ENCODE data around the gene DNMBP. TPM values are rescaled to one million over a fixed set of nuclear protein-coding genes. Genes with fewer than 3 reads are reported as not detected.

The DNMBP gene
- total and polyA plus RNA-seq, 2 experiments from 2014 or later, result 13.4 to 31.2 TPM

GRCh38 chr10:99832439-99832838 lies 177.3 kb downstream of the DNMBP start (continued):
- TF ChIP-seq REST (IDR thresholded peaks at IDR 0.05; ENCODE audit: unreplicated experiment) (no peak), ZNF114 (CRISPR knock-in tag; IDR thresholded peaks at IDR 0.05) (no peak), EZH2phosphoT487 (IDR thresholded peaks at IDR 0.05; ENCODE audit: unreplicated experiment) (no peak), ZNF331 (CRISPR knock-in tag; IDR thresholded peaks at IDR 0.05; ENCODE audit: low read depth) (no peak), CREB1 (CRISPR knock-in tag; IDR thresholded peaks at IDR 0.05; ENCODE audit: low read depth) (no peak)

- H3K4me3 ChIP-seq, result no peak overlapping the region
- H3K36me3 ChIP-seq (ENCODE audit: insufficient read depth), result no peaks in the 10 kb centered on the region
- Mint-ChIP-seq H3K4me3 (no peak overlapping the region), H3K27ac (no peak overlapping the region), H3K36me3 (ENCODE audit: low read depth) (no peaks in the 10 kb centered on the region), H3K27me3 (ENCODE audit: insufficient read depth, low read depth, poor library complexity) (peaks cover 2% of the 10 kb centered on the region), H3K9me3 (peaks cover 6% of the 10 kb centered on the region; the same call in 1 of the 3 replicates), H3K4me1 (no peaks in the 10 kb centered on the region)
- H3K9me2 ChIP-seq (ENCODE audit: insufficient read depth), result 0 out of 2 replicates have a peak, but pooled peaks cover 7% of the 10 kb centered on the region
- no peaks in the 10 kb centered on the region for H3K4me1 ChIP-seq (ENCODE audit: insufficient read depth)
- H3K79me2 ChIP-seq (replicated peaks; ENCODE audit: insufficient read depth), result no peaks in the 10 kb centered on the region
- DNase-seq (ENCODE audit: low spot score) (no peak), ATAC-seq (no peak)
- no peak overlapping the region for H3K27ac ChIP-seq (ENCODE audit: low read depth)
- H4K20me1 ChIP-seq (replicated peaks; ENCODE audit: insufficient read depth), result no peaks in the 10 kb centered on the region
- no peaks in the 10 kb centered on the region for H3K27me3 ChIP-seq (ENCODE audit: insufficient read depth)
- H3K4me2 ChIP-seq, result no peak overlapping the region
- H2AFZ ChIP-seq, result no peak overlapping the region
- no peaks in the 10 kb centered on the region for H3F3A ChIP-seq (replicated peaks; ENCODE audit: low read depth)
- no peak for TF ChIP-seq EZH2 (IDR thresholded peaks at IDR 0.05; ENCODE audit: low read depth, unreplicated experiment)
- no peak for TF ChIP-seq ZNF462 (CRISPR knock-in tag; IDR thresholded peaks at IDR 0.05)
- no peak for TF ChIP-seq CTCF (conservative IDR thresholded peaks at IDR 0.05; ENCODE audit: low read depth in 2 of 2)
- no peak for TF ChIP-seq REST (IDR thresholded peaks at IDR 0.05; ENCODE audit: unreplicated experiment)
- TF ChIP-seq CREB1 (CRISPR knock-in tag; IDR thresholded peaks at IDR 0.05; ENCODE audit: low read depth), result no peak
- TF ChIP-seq EZH2phosphoT487 (IDR thresholded peaks at IDR 0.05; ENCODE audit: unreplicated experiment), result no peak
- no peak for TF ChIP-seq STAT1 (IDR thresholded peaks at IDR 0.05; ENCODE audit: unreplicated experiment)
- TF ChIP-seq NANOG (IDR thresholded peaks at IDR 0.05; ENCODE audit: borderline replicate concordance), result no peak
Measured at GRCh38 chr10:99828464-99828863, 181.3 kb downstream of the DNMBP start.

Measured in GM23338 (cell line).